H9 (cell line): Measurements from ENCODE around the gene NEK11. TPM values are rescaled to one million over a fixed set of nuclear protein-coding genes. Genes with fewer than 3 reads are reported as not detected.

Experiments
- DNase-seq: peaks from one replicate; pipeline ENCODE4 v3.0.0-alpha.2; 2017
- H2AFZ ChIP-seq: one replicate; pipeline ENCODE4 v1.6.1; 2013; ENCODE audit warnings: mild to moderate bottlenecking, low read length, control low read depth, moderate library complexity
- H2AK5ac ChIP-seq: 2 replicates; pipeline ENCODE4 v1.6.1; 2013; ENCODE audit warnings: low read length, control low read depth, mixed read lengths; ENCODE audit not compliant: insufficient read length
- H2BK120ac ChIP-seq: one replicate; pipeline ENCODE4 v1.6.1; 2013; ENCODE audit warnings: low read depth, mild to moderate bottlenecking, low read length, control low read depth, inconsistent platforms; ENCODE audit not compliant: poor library complexity, severe bottlenecking
- H2BK12ac ChIP-seq: 2 replicates; pipeline ENCODE4 v1.6.1; 2013; ENCODE audit warnings: low read length, control low read depth, mixed read lengths, low read depth; ENCODE audit not compliant: insufficient read length
- H2BK15ac ChIP-seq: 2 replicates; pipeline ENCODE4 v1.6.1; 2013; ENCODE audit warnings: low read depth, low read length, control low read depth
- H2BK20ac ChIP-seq: one replicate; pipeline ENCODE4 v1.6.1; 2013; ENCODE audit warnings: low read depth, mild to moderate bottlenecking, low read length, control low read depth, inconsistent platforms; ENCODE audit not compliant: poor library complexity, severe bottlenecking
- H2BK5ac ChIP-seq: 2 replicates; pipeline ENCODE4 v1.6.1; 2013; ENCODE audit warnings: low read length, control low read depth, mixed read lengths; ENCODE audit not compliant: insufficient read length
- H3K14ac ChIP-seq: 2 replicates; pipeline ENCODE4 v1.6.1; 2013; ENCODE audit warnings: low read length, control low read depth; ENCODE audit not compliant: insufficient read depth
- H3K18ac ChIP-seq: 2 replicates; pipeline ENCODE4 v1.6.1; 2013; ENCODE audit warnings: low read depth, mild to moderate bottlenecking, mixed read lengths, low read length, control low read depth; ENCODE audit not compliant: insufficient read length
- H3K23ac ChIP-seq: 2 replicates; pipeline ENCODE4 v1.6.1; 2013; ENCODE audit warnings: low read length, control low read depth, mixed read lengths, low read depth; ENCODE audit not compliant: insufficient read length
- H3K23me2 ChIP-seq: 2 replicates; pipeline ENCODE4 v1.6.1; 2013; ENCODE audit warnings: low read depth, mild to moderate bottlenecking, mixed read lengths, low read length, control low read depth; ENCODE audit not compliant: insufficient read length, poor library complexity, severe bottlenecking
- H3K27ac ChIP-seq: 2 replicates; pipeline ENCODE4 v1.5.1; 2013; ENCODE audit warnings: low read length, control low read depth, mixed read lengths, low read depth; ENCODE audit not compliant: insufficient read length
- H3K27me3 ChIP-seq: 2 replicates; pipeline ENCODE4 v1.6.1; 2013; ENCODE audit warnings: low read length, control low read depth, inconsistent platforms; ENCODE audit not compliant: insufficient read depth
- H3K4ac ChIP-seq: 2 replicates; pipeline ENCODE4 v1.6.1; 2013; ENCODE audit warnings: low read depth, mild to moderate bottlenecking, control low read depth, inconsistent platforms, low read length, moderate library complexity
- H3K4me1 ChIP-seq: 2 replicates; pipeline ENCODE4 v1.6.1; 2013; ENCODE audit warnings: low read length, control low read depth, inconsistent platforms; ENCODE audit not compliant: insufficient read depth
- H3K4me2 ChIP-seq: 2 replicates; pipeline ENCODE4 v1.6.1; 2013; ENCODE audit warnings: low read length, control low read depth, mixed read lengths; ENCODE audit not compliant: insufficient read length, insufficient read depth
- H3K56ac ChIP-seq: 2 replicates; pipeline ENCODE4 v1.6.1; 2013; ENCODE audit warnings: low read depth, mild to moderate bottlenecking, mixed read lengths, low read length, control low read depth; ENCODE audit not compliant: insufficient read length
- H3K79me1 ChIP-seq: 2 replicates; pipeline ENCODE4 v1.6.1; 2013; ENCODE audit warnings: low read depth, mild to moderate bottlenecking, moderate library complexity, low read length, control low read depth, inconsistent platforms; ENCODE audit not compliant: insufficient read depth, poor library complexity, severe bottlenecking
- H3K79me2 ChIP-seq: 2 replicates; pipeline ENCODE4 v1.6.1; 2013; ENCODE audit warnings: low read length, control low read depth, inconsistent platforms; ENCODE audit not compliant: insufficient read depth
- H3K9ac ChIP-seq: 2 replicates; pipeline ENCODE4 v1.6.1; 2013; ENCODE audit warnings: low read length, control low read depth, mixed read lengths; ENCODE audit not compliant: insufficient read length; ENCODE audit errors: extremely low read depth
- H3K9me3 ChIP-seq: one replicate; pipeline ENCODE4 v1.6.1; 2013; ENCODE audit warnings: low read depth, low read length, inconsistent platforms; ENCODE audit not compliant: control insufficient read depth
- H3T11ph ChIP-seq: one replicate; pipeline ENCODE4 v1.6.1; 2013; ENCODE audit warnings: mild to moderate bottlenecking, low read length, control low read depth, inconsistent platforms
- H4K20me1 ChIP-seq: one replicate; pipeline ENCODE4 v1.6.1; 2013; ENCODE audit not compliant: control insufficient read depth, insufficient read length, insufficient read depth
- H4K5ac ChIP-seq: 2 replicates; pipeline ENCODE4 v1.6.1; 2013; ENCODE audit warnings: low read depth, mild to moderate bottlenecking, mixed read lengths, low read length, control low read depth; ENCODE audit not compliant: insufficient read length
- H4K8ac ChIP-seq: replicated peaks from 2 replicates; pipeline ENCODE4 v1.6.1; 2013; ENCODE audit warnings: low read length, control low read depth, mixed read lengths, low read depth; ENCODE audit not compliant: insufficient read length
- H4K91ac ChIP-seq: 2 replicates; pipeline ENCODE4 v1.6.1; 2013; ENCODE audit warnings: low read depth, mild to moderate bottlenecking, moderate library complexity, mixed read lengths, low read length, control low read depth; ENCODE audit not compliant: insufficient read length
- H3K27ac Mint-ChIP-seq, 3 experiments: 2 replicates in 2 of 3; 3 replicates in 1 of 3; pipeline ENCODE4 v1.8.0; 2020 to 2021; ENCODE audit warnings: mixed read lengths in 3 of 3, mild to moderate bottlenecking in 1 of 3, moderate library complexity in 1 of 3
- H3K27me3 Mint-ChIP-seq: 2 replicates; pipeline ENCODE4 v1.8.0; 2021; ENCODE audit warnings: low read depth, mild to moderate bottlenecking, moderate library complexity, mixed read lengths
- H3K36me3 Mint-ChIP-seq, 3 experiments: 2 replicates in 2 of 3; 3 replicates in 1 of 3; pipeline ENCODE4 v1.8.0; 2020 to 2021; ENCODE audit warnings: low read depth in 3 of 3, mixed read lengths in 3 of 3; ENCODE audit not compliant: insufficient read depth in 1 of 3
- H3K4me1 Mint-ChIP-seq, 2 experiments: 2 replicates each; pipeline ENCODE4 v1.8.0; 2020; ENCODE audit warnings: mixed read lengths in 2 of 2
- H3K4me3 Mint-ChIP-seq, 2 experiments: 2 replicates in 1 of 2; 3 replicates in 1 of 2; pipeline ENCODE4 v1.8.0; 2020 to 2021; ENCODE audit warnings: mild to moderate bottlenecking in 2 of 2, mixed read lengths in 2 of 2, moderate library complexity in 1 of 2
- H3K9me3 Mint-ChIP-seq, 2 experiments: 2 replicates in 1 of 2; 3 replicates in 1 of 2; pipeline ENCODE4 v1.8.0; 2020; ENCODE audit warnings: mild to moderate bottlenecking in 2 of 2, mixed read lengths in 2 of 2, moderate library complexity in 1 of 2
- CTCF ChIP-seq: fragments of 200-600 bp; sonication (generic); conservative IDR thresholded peaks from 3 replicates; pipeline ENCODE4 v1.8.0; 2021; ENCODE audit warnings: antibody characterized with exemption, mild to moderate bottlenecking
- WGBS: extraction: QIAGEN DNeasy Blood & Tissue Kit; methylation state at CpG from one replicate; pipeline ENCODE4 v1.1.7; 2013; ENCODE audit warnings: missing lambda C conversion rate, low lambda C conversion rate, mixed read lengths; ENCODE audit not compliant: insufficient read length; ENCODE audit errors: extremely low coverage; 5-methylcytosine and 5-hydroxymethylcytosine counted together
- total RNA-seq: library from RNA; stranded (reverse); gene quantifications from 2 replicates; pipeline ENCODE4 v1.2.1, GENCODE V29; 2021

The NEK11 gene
- total RNA-seq, 1 experiment from 2014 or later, result 2.5 TPM

GRCh38 chr3:131381445-131382291 lies 355.0 kb downstream of the NEK11 start, which contains the start of gene NUDT16:
NUDT16 (plus strand) TSS chr3:131381774; CDS start chr3:131381805, 31 bp downstream.
- H2BK5ac ChIP-seq, result no peak within 1 kb of the TSS
- peak; percentile 100 for DNase-seq
- H3K4me1 Mint-ChIP-seq, result peaks cover 32 to 33% of the 10 kb centered on the region in 2 experiments
- H2AK5ac ChIP-seq, result no peak within 1 kb of the TSS
- peak within 1 kb of the TSS; percentile 91 for H3K14ac ChIP-seq
- peak within 1 kb of the TSS; percentile 87 to 94 (median 92) for H3K27ac Mint-ChIP-seq
- peak within 1 kb of the TSS; percentile 39; the same call in 1 of the 2 replicates for H2BK15ac ChIP-seq
- peaks cover 3% of the 10 kb centered on the region for H3K23me2 ChIP-seq
- peak within 1 kb of the TSS; percentile 27 for H4K91ac ChIP-seq
- peak within 1 kb of the TSS; percentile 93 to 95 for H3K4me3 Mint-ChIP-seq
- no peak within 1 kb of the TSS for H3K27ac ChIP-seq
- H2AFZ ChIP-seq, result no peak within 1 kb of the TSS
- H3K27me3 ChIP-seq, result no peaks in the 10 kb centered on the region
- peak within 1 kb of the TSS; percentile 66 for H3K4me2 ChIP-seq
- peaks cover 3% of the 10 kb centered on the region for H3K79me1 ChIP-seq
- no CpG with 5 or more reads among the region's 73 CpGs for WGBS
- H2BK12ac ChIP-seq, result no peak within 1 kb of the TSS
- no peaks in the 10 kb centered on the region for H3K27me3 Mint-ChIP-seq
- H3K9ac ChIP-seq, result peak within 1 kb of the TSS; percentile 87
- no peaks in the 10 kb centered on the region for H3K9me3 ChIP-seq
- no peaks in the 10 kb centered on the region for H3K4me1 ChIP-seq
- H3K23ac ChIP-seq, result no peak within 1 kb of the TSS
- H3T11ph ChIP-seq, result no peak within 1 kb of the TSS
- no peak within 1 kb of the TSS for H3K56ac ChIP-seq
- H4K20me1 ChIP-seq, result no peaks in the 10 kb centered on the region
- TF ChIP-seq CTCF, result no peak
- no peak within 1 kb of the TSS for H2BK120ac ChIP-seq
- no peaks in the 10 kb centered on the region for H3K79me2 ChIP-seq
- H4K8ac ChIP-seq, result no peak within 1 kb of the TSS
- H3K9me3 Mint-ChIP-seq, result no peaks in the 10 kb centered on the region
- peak within 1 kb of the TSS; percentile 80 for H3K18ac ChIP-seq
- H4K5ac ChIP-seq, result no peak within 1 kb of the TSS
- H3K36me3 Mint-ChIP-seq, result peaks cover 23 to 48% (median 27%) of the 10 kb centered on the region in 3 experiments
- H3K4ac ChIP-seq, result no peak within 1 kb of the TSS; the same call in 1 of the 2 replicates
- no peak within 1 kb of the TSS for H2BK20ac ChIP-seq
